SU-DHL-6 (cell line): Measurements from ENCODE around the gene VSTM2B.

Experiments
- H2AFZ ChIP-seq: fragments of 200-600 bp; sonication (generic); 2 replicates; pipeline ENCODE4 v1.6.1; 2014; ENCODE audit warnings: low read depth, mild to moderate bottlenecking, moderate library complexity, mixed read lengths, antibody characterized with exemption, low read length; ENCODE audit not compliant: severe bottlenecking
- H3F3A ChIP-seq: fragments of 200-600 bp; shearing (Covaris generic); 2 replicates; pipeline ENCODE4 v1.6.0; 2016; ENCODE audit warnings: antibody characterized with exemption, mild to moderate bottlenecking; ENCODE audit not compliant: insufficient read depth
- H3K27ac ChIP-seq: fragments of 200-600 bp; sonication (generic); 2 replicates; pipeline ENCODE4 v1.5.1; 2016; ENCODE audit warnings: low read depth, mild to moderate bottlenecking, low read length, moderate library complexity, mixed read lengths
- H3K27me3 ChIP-seq: fragments of 200-600 bp; sonication (generic), shearing (Covaris generic); 2 replicates; pipeline ENCODE4 v1.6.0; 2014; ENCODE audit warnings: mild to moderate bottlenecking, low read length
- H3K36me3 ChIP-seq: fragments of 200-600 bp; sonication (generic); 2 replicates; pipeline ENCODE4 v1.6.1; 2014; ENCODE audit warnings: mild to moderate bottlenecking, low read length, mixed read lengths
- H3K4me2 ChIP-seq: fragments of 300-600, 200-600 bp; shearing (Covaris generic), sonication (generic); 2 replicates; pipeline ENCODE4 v1.6.0; 2014; ENCODE audit warnings: low read length, low read depth, mild to moderate bottlenecking; ENCODE audit not compliant: poor library complexity, severe bottlenecking
- H3K4me3 ChIP-seq: fragments of 200-600 bp; sonication (generic); 2 replicates; pipeline ENCODE4 v1.5.1; 2014; ENCODE audit warnings: antibody characterized with exemption, low read length, mild to moderate bottlenecking, mixed read lengths; ENCODE audit not compliant: insufficient read depth, poor library complexity, severe bottlenecking
- H3K79me2 ChIP-seq: fragments of 200-600 bp; sonication (generic); 2 replicates; pipeline ENCODE4 v1.6.1; 2014; ENCODE audit warnings: mild to moderate bottlenecking, low read length, moderate library complexity; ENCODE audit not compliant: insufficient read depth
- H3K9ac ChIP-seq: fragments of 200-600 bp; sonication (generic); 2 replicates; pipeline ENCODE4 v1.7.0; 2014; ENCODE audit warnings: mild to moderate bottlenecking, low read length
- H3K9me2 ChIP-seq: fragments of 200-600 bp; sonication (generic); replicated peaks from 2 replicates; pipeline ENCODE4 v1.6.1; 2014; ENCODE audit warnings: low read length; ENCODE audit not compliant: insufficient read depth
- H3K9me3 ChIP-seq: fragments of 200-600 bp; sonication (generic); 2 replicates; pipeline ENCODE4 v1.6.1; 2014; ENCODE audit warnings: low read length, mixed read lengths; ENCODE audit not compliant: insufficient read depth
- H4K20me1 ChIP-seq: fragments of 200-600 bp; sonication (generic); 2 replicates; pipeline ENCODE4 v1.6.1; 2014; ENCODE audit warnings: low read depth, mild to moderate bottlenecking, antibody characterized with exemption, low read length, moderate library complexity, mixed read lengths
- CTCF ChIP-seq: fragments of 200-600 bp; sonication (generic); IDR thresholded peaks from one replicate; pipeline ENCODE4 v1.5.1; 2017; ENCODE audit warnings: antibody characterized with exemption, mild to moderate bottlenecking, low read length, moderate library complexity; ENCODE audit not compliant: insufficient read depth, poor library complexity, severe bottlenecking
- EZH2phosphoT487 ChIP-seq: fragments of 200-600 bp; sonication (generic), shearing (Covaris generic); conservative IDR thresholded peaks from 2 replicates; pipeline ENCODE4 v1.6.1; 2018; ENCODE audit warnings: mild to moderate bottlenecking, antibody characterized with exemption, low read length, moderate library complexity, mixed read lengths

The VSTM2B gene

DNA sequence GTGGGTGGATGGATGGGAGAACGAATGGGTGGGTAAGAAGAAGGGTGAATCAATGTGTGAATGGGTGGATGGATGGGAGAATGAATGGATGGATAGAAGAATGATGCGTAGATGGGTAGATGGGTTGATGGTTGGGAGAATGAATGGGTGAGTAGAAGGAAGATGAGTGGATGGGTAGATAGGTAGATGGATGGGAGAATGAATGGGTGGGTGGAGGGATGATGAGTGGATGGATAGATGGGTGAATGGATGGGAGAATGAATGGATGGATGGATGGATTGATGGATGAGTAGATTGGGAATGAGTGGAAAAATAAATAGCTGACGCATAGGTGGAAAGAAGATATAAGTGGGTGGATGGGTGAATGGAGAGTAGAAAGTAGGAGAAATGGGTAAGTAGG lies 16.5 kb downstream of the VSTM2B start:
- no peaks in the 10 kb centered on the region for H3F3A ChIP-seq
- no peaks in the 10 kb centered on the region for H3K36me3 ChIP-seq
- no peak overlapping the region for H3K4me2 ChIP-seq
- H3K9me2 ChIP-seq, result no peaks in the 10 kb centered on the region
- no peaks in the 10 kb centered on the region for H4K20me1 ChIP-seq
- H3K4me3 ChIP-seq, result no peak overlapping the region
- no peak overlapping the region for H2AFZ ChIP-seq
- H3K27me3 ChIP-seq, result no peaks in the 10 kb centered on the region
- no peak overlapping the region for H3K27ac ChIP-seq
- H3K9ac ChIP-seq, result no peak overlapping the region
- no peaks in the 10 kb centered on the region for H3K9me3 ChIP-seq
- TF ChIP-seq EZH2phosphoT487 (no peak), CTCF (no peak)
- no peaks in the 10 kb centered on the region for H3K79me2 ChIP-seq

- Histone ChIP-seq H3K9me2 (no peaks in the 10 kb centered on the region), H3K36me3 (no peaks in the 10 kb centered on the region), H4K20me1 (no peaks in the 10 kb centered on the region), H2AFZ (no peak overlapping the region), H3K27ac (no peak overlapping the region), H3K4me3 (no peak overlapping the region), H3K4me2 (no peak overlapping the region), H3K9ac (no peak overlapping the region), H3K9me3 (no peaks in the 10 kb centered on the region), H3F3A (no peaks in the 10 kb centered on the region), H3K27me3 (no peaks in the 10 kb centered on the region), H3K79me2 (no peaks in the 10 kb centered on the region)
- no peak for TF ChIP-seq EZH2phosphoT487
- TF ChIP-seq CTCF, result no peak
Observed at GRCh38 chr19:29542776-29543175, 17.0 kb downstream of the VSTM2B start.

DNA sequence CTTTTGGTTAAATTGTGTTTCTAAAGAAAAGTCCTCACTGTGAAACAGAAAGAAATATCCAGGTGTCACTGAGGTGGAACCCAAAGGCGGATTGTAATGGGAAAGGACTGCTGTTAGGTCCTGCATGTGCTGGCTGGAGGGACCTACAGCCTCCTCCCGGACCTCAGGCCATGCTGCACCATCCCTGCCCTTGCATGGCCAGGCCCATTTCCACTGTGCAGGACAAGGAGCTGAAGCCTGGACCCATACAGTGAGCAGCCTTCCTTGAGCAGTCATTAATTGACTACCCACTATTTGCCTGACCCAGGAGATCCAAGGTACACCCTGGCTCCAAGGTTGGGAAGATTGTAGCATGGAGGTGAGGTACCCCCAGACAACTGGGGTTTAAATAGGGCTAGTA lies 17.6 kb downstream of the VSTM2B start:
- Histone ChIP-seq H3K27ac (no peak overlapping the region), H3K27me3 (no peaks in the 10 kb centered on the region), H3K4me2 (no peak overlapping the region), H3K9me2 (no peaks in the 10 kb centered on the region), H3K9me3 (no peaks in the 10 kb centered on the region), H3K79me2 (no peaks in the 10 kb centered on the region), H3F3A (no peaks in the 10 kb centered on the region), H4K20me1 (no peaks in the 10 kb centered on the region), H2AFZ (no peak overlapping the region), H3K36me3 (no peaks in the 10 kb centered on the region), H3K9ac (no peak overlapping the region), H3K4me3 (no peak overlapping the region)
- TF ChIP-seq EZH2phosphoT487, result no peak
- no peak for TF ChIP-seq CTCF
